Lower lobe of right lung (tissue), 2 donors: ENCODE results near the gene HYAL3. TPM values are rescaled to one million over a fixed set of nuclear protein-coding genes. Genes with fewer than 3 reads are reported as not detected.
A peak's percentile ranks its signal among the peaks of the same experiment; 100 is the strongest.
"Not testable (repeated sequence)": the region's sequence is repeated elsewhere in the genome, so short reads cannot be mapped to it uniquely, and the experiment has no call there.

ENCODE experiments used
- ATAC-seq, 2 donors: fragments of 200-7000 bp; cut with Tn5 transposase; one replicate each; pipeline ENCODE4 v1.9.1; 2020 to 2022; ENCODE audit warnings: mild to moderate bottlenecking in 2 of 2, moderate library complexity in 2 of 2
- DNase-seq: peaks from one replicate; pipeline ENCODE4 v3.0.0-alpha.2; 2020
- H3K27ac ChIP-seq: fragments of 200-600 bp; one replicate; pipeline ENCODE4 v1.8.0; 2022
- H3K27me3 ChIP-seq: fragments of 200-600 bp; one replicate; pipeline ENCODE4 v1.8.0; 2022; ENCODE audit warnings: low read depth
- H3K36me3 ChIP-seq: fragments of 200-600 bp; one replicate; pipeline ENCODE4 v1.8.0; 2022; ENCODE audit warnings: mild to moderate bottlenecking
- H3K4me1 ChIP-seq: fragments of 200-600 bp; one replicate; pipeline ENCODE4 v1.8.0; 2022
- H3K4me3 ChIP-seq: fragments of 200-600 bp; one replicate; pipeline ENCODE4 v1.8.0; 2022; ENCODE audit warnings: mild to moderate bottlenecking
- H3K9me3 ChIP-seq: fragments of 200-600 bp; one replicate; pipeline ENCODE4 v1.8.0; 2022
- intact Hi-C: fragments of 100-400 bp; cut with DNase I; formaldehyde crosslinking; loops from one replicate; pipeline ENCODE4 v1.11.0; 2022
- total RNA-seq: library from RNA; stranded (reverse); fragmentation: NEBNext Ultra II Directional; extraction: Animal tissue kit (Norgen Biotek cat#: 25700); gene quantifications from one replicate; pipeline ENCODE4 v1.2.1, GENCODE V29; 2021
- TF ChIP-seq, protein P1 (sequence below): fragments of 200-600 bp; IDR thresholded peaks from one replicate; pipeline ENCODE4 v1.8.0; 2022; ENCODE audit warnings: antibody characterized with exemption, mild to moderate bottlenecking
- donor health status: DM: no; HTN: yes; CAD: no; lungs with severe emphysema.

HYAL3 gene
- total RNA-seq, 1 donor from 2014 or later, result 4.0 TPM

DNA sequence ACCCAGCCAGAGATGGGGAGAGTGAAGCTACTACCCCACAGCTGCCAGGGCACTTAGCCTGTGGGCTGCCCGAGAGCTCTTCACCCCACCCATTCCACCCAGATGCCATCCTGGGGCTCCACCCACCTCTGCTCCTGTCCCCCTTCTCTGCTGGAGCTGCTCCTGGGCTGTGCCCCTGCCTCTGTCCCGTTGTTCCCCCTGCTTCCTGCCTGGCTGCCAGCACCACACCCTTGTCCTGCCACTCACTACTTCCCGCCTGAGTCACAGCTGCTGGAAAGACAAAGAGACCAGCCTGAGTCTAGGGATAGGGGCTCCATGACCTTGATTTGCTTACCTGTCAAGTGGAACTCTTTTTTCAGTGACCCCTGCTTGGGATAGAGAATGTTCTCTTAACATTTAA, 50.8 kb downstream of the HYAL3 start:
- H3K27me3 ChIP-seq, result no peaks in the 10 kb centered on the region
- TF ChIP-seq, protein P1, sequence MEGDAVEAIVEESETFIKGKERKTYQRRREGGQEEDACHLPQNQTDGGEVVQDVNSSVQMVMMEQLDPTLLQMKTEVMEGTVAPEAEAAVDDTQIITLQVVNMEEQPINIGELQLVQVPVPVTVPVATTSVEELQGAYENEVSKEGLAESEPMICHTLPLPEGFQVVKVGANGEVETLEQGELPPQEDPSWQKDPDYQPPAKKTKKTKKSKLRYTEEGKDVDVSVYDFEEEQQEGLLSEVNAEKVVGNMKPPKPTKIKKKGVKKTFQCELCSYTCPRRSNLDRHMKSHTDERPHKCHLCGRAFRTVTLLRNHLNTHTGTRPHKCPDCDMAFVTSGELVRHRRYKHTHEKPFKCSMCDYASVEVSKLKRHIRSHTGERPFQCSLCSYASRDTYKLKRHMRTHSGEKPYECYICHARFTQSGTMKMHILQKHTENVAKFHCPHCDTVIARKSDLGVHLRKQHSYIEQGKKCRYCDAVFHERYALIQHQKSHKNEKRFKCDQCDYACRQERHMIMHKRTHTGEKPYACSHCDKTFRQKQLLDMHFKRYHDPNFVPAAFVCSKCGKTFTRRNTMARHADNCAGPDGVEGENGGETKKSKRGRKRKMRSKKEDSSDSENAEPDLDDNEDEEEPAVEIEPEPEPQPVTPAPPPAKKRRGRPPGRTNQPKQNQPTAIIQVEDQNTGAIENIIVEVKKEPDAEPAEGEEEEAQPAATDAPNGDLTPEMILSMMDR, result no peak
- DNase-seq (no peak), ATAC-seq (peak; percentile 36 to 38)
- H3K27ac ChIP-seq, result peak overlapping the region; percentile 96
- H3K9me3 ChIP-seq, result no peaks in the 10 kb centered on the region
- intact Hi-C loops, result no loop called here
- H3K4me1 ChIP-seq, result peaks cover 96% of the 10 kb centered on the region
- peaks cover 75% of the 10 kb centered on the region for H3K36me3 ChIP-seq
- peak overlapping the region; percentile 6 for H3K4me3 ChIP-seq

DNA sequence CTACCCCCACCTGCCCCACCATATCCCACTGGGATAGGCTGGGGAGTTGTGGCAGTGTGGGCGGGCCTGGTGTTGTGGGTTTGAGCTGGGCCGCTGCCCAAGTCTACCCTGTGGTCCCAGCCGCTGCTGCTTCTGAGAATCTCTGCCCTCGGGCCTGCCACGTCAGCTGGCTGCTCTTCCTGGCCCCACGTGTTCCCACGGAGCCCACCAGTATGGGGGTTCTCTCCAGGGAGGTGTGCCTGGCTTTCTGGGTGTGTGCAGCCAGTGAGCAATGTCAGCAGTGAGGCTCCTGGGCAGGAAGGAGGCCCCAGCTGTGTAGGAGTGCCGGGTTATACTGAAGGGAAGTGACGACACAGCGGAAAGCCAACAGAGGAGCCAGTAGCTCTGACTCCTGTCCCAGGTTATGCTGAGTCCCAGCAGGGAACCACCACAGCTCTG, 52.7 kb downstream of the HYAL3 start:
- ATAC-seq, result peak; percentile 52 to 54
- Histone ChIP-seq H3K27ac (peak overlapping the region; percentile 96), H3K4me3 (peak overlapping the region; percentile 52), H3K4me1 (peaks cover 100% of the 10 kb centered on the region), H3K36me3 (peaks cover 61% of the 10 kb centered on the region), H3K27me3 (no peaks in the 10 kb centered on the region), H3K9me3 (no peaks in the 10 kb centered on the region)
- peak; percentile 74 for DNase-seq
- TF ChIP-seq, protein P1, result peak; percentile 28
- intact Hi-C loops, result no loop called here

DNA sequence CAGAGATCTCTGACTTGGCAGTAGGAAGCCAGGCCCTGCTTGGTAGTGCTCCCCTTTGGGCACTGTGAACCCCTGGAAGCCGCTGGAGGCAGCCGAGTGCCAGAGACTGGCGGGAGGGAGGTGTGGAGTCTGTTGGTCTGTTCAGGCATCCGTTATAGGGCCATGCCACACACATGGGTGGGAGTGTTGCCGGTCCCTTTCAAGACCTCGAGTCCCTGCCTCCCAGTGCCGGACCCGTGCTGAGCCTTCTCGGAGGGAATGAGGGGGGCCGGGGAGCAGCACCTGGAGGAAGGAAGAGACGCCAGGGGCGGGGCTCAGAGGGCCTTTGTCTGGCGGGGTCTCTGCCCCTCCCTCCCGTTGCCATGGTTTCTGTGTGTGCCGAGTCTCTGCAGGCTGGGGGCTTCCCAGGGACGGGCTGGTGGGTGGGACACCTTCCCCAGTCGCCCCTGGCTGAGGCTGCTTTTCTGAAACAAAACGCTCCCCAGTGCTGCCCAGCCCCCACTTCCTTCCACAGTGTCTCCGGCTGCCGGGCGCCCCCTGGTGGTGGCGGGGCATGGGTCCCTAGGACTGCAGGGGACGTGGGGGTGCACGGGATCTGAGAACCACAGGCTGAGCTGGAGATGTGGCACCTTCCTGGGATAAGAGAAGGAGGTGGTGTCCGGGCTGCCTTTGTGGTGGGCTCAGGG, 53.2 kb downstream of the HYAL3 start:
- TF ChIP-seq, protein P1, result peak; percentile 99
- Histone ChIP-seq H3K4me1 (peaks cover 100% of the 10 kb centered on the region), H3K36me3 (peaks cover 63% of the 10 kb centered on the region), H3K27ac (peak overlapping the region; percentile 96), H3K9me3 (no peaks in the 10 kb centered on the region), H3K27me3 (no peaks in the 10 kb centered on the region), H3K4me3 (peak overlapping the region; percentile 52)
- intact Hi-C loops, result no loop called here
- peak; percentile 88 to 90 for ATAC-seq
- peak; percentile 95 for DNase-seq

DNA sequence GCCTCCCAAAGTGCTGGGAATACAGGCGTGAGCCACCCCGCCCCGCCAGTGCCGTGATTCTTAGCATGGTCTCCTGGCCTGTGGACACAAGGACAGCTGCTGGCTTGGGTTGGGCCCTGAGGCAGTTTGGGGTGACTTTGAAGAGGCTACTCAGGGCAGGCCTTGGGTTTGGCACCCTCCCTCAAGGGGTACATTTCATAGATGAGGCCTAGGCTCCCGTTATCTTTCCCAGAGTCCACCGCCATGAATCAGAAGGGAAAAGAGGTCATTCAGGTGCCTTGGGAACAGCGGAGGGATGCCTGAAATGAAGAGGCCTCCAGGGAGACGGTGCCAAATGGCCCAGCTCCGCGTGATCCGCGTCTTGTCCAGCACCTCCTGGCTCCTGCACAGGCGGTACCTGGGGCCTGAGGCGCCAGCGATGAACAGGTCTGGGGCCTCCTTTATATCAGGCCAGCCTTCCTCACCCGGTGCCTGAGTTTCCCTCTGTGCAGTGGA, 53.9 kb downstream of the HYAL3 start:
- DNase-seq, result no peak
- intact Hi-C loops, result no loop called here
- Histone ChIP-seq H3K27ac (peak overlapping the region; percentile 96), H3K4me1 (peaks cover 100% of the 10 kb centered on the region), H3K27me3 (no peaks in the 10 kb centered on the region), H3K4me3 (peak overlapping the region; percentile 52), H3K36me3 (peaks cover 63% of the 10 kb centered on the region), H3K9me3 (no peaks in the 10 kb centered on the region)
- TF ChIP-seq, protein P1, result no peak
- ATAC-seq, result no peak

DNA sequence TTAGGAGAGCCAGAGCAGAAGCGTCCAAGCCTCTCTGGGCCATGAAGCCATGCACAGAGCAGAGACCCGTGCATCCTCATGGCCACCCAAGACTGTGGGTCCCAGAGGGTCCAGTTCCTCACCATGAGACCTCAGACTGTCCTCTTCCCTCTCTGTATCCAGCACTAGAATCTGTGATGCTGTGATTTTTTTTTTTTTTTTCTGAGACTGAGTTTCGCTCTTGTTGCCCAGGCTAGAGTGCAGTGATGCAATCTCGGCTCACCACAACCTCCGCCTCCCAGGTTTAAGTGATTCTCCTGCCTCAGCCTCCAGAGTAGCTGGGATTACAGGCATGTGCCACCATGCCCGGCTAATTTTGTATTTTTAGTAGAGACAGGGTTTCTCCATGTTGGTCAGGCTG, 54.4 kb downstream of the HYAL3 start:
- Histone ChIP-seq H3K27ac (peak overlapping the region; percentile 96), H3K4me3 (peak overlapping the region; percentile 17), H3K36me3 (peaks cover 63% of the 10 kb centered on the region), H3K4me1 (peaks cover 100% of the 10 kb centered on the region)
- ATAC-seq, intact Hi-C loops, DNase-seq, H3K27me3 ChIP-seq, H3K9me3 ChIP-seq: not testable (repeated sequence)

DNA sequence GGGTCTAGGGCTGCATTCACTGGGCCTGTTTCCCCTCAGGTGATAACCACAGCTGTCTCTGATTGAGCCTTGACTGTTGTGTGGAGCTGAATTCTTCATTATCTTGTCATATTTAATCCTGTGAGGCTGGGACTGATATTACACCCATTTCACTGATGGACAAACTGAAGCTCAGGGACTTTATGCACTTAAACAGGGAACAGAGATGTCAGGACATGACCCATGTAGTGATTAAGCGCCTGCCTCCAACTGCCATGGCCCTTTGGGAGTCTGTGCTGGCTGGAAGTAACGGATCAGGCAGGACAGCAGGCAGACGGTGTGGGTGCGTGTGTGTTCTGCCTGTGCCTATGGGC, 55.7 kb downstream of the HYAL3 start:
- ATAC-seq, result no peak
- no peaks in the 10 kb centered on the region for H3K9me3 ChIP-seq
- H3K27ac ChIP-seq, result peak overlapping the region; percentile 96
- intact Hi-C loops, result no loop called here
- H3K4me1 ChIP-seq, result peaks cover 100% of the 10 kb centered on the region
- TF ChIP-seq, protein P1, result no peak
- H3K4me3 ChIP-seq, result peak overlapping the region; percentile 37
- DNase-seq, result no peak
- peaks cover 66% of the 10 kb centered on the region for H3K36me3 ChIP-seq
- no peaks in the 10 kb centered on the region for H3K27me3 ChIP-seq
